ENCODE measurements around the gene NLGN1. TPM values are rescaled to one million over a fixed set of nuclear protein-coding genes. Genes with fewer than 3 reads are reported as not detected.

NLGN1 gene
- total and polyA plus RNA-seq, 5 donors from 2014 or later: not detected

DNA sequence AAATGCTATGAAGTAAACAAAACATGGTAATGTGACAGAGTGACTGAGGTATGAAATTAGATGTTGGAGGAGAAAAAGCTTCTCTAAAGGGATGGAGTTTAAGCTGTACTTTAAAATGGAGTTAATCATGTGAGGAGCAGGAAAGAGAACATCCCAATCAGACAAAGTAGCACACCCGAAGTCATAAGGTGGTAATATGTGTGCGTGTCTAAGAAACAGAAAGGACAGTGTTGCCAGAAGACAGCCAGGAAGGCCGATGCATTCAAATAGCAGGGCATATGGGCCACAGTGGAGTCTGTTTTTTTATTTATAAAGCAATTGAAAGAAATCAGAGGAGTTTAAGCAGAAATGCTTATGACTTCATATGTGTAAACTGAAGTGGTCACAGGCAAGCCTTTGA lies 376.3 kb downstream of the NLGN1 start:
- DNase-seq (no peak), ATAC-seq (ENCODE audit: low read depth in 2 of 2) (no peak)
- H3K27me3 Mint-ChIP-seq: no peaks in the 10 kb centered on the region
- Histone ChIP-seq H3K4me3 (ENCODE audit: low read depth, low read length) (no peak overlapping the region), H3K36me3 (ENCODE audit: control insufficient read depth, insufficient read depth, low read length) (no peaks in the 10 kb centered on the region), H3K9me3 (ENCODE audit: control insufficient read depth in 2 of 2, low read length in 2 of 2) (no peaks in the 10 kb centered on the region), H3K27me3 (ENCODE audit: control insufficient read depth, insufficient read depth, low read length) (no peaks in the 10 kb centered on the region), H3K27ac (ENCODE audit: insufficient read depth, low read length, poor library complexity, severe bottlenecking) (no peak overlapping the region), H3K4me1 (ENCODE audit: control insufficient read depth, insufficient read depth, low read length, poor library complexity, severe bottlenecking) (no peaks in the 10 kb centered on the region)
- peaks cover 0 to 6% (median 3%) of the 10 kb centered on the region in 7 donors for H3K9me3 Mint-ChIP-seq
- no peaks in the 10 kb centered on the region for H3K36me3 Mint-ChIP-seq
- H3K27ac Mint-ChIP-seq: no peak overlapping the region
- H3K4me1 Mint-ChIP-seq: peaks cover 0 to 4% (median 0%) of the 10 kb centered on the region in 4 donors
- no peak overlapping the region for H3K4me3 Mint-ChIP-seq

DNA sequence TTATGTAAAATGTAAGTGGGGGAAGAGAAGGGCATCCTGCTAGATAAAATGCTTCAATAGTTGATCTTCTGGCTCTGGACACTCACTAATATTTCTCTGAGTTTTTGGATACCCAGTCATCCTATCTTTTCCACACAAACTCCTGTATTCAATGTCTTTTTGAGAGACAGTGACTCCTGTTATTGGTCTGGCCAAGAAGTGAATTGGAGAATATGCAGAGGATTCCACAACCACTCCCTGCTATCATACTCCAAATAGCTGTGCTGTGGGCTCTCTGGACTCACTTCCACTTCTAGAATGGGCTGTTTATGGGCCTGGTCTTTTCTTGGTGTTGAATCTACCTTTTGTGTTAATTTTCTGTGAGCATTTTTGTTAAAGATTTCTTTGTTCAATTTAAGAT lies 376.8 kb downstream of the NLGN1 start:
- H3K4me3 ChIP-seq (ENCODE audit: low read depth, low read length): no peak overlapping the region
- H3K9me3 ChIP-seq (ENCODE audit: control insufficient read depth in 2 of 2, low read length in 2 of 2): no peaks in the 10 kb centered on the region
- peaks cover 0 to 4% (median 0%) of the 10 kb centered on the region in 4 donors for H3K4me1 Mint-ChIP-seq
- ATAC-seq (ENCODE audit: low read depth in 2 of 2): no peak
- no peaks in the 10 kb centered on the region for H3K4me1 ChIP-seq (ENCODE audit: control insufficient read depth, insufficient read depth, low read length, poor library complexity, severe bottlenecking)
- no peaks in the 10 kb centered on the region for H3K36me3 Mint-ChIP-seq
- H3K27me3 ChIP-seq (ENCODE audit: control insufficient read depth, insufficient read depth, low read length): no peaks in the 10 kb centered on the region
- no peaks in the 10 kb centered on the region for H3K27me3 Mint-ChIP-seq
- DNase-seq: no peak
- no peaks in the 10 kb centered on the region for H3K36me3 ChIP-seq (ENCODE audit: control insufficient read depth, insufficient read depth, low read length)
- no peak overlapping the region for H3K27ac ChIP-seq (ENCODE audit: insufficient read depth, low read length, poor library complexity, severe bottlenecking)
- H3K27ac Mint-ChIP-seq: no peak overlapping the region
- H3K9me3 Mint-ChIP-seq: peaks cover 0 to 6% (median 1%) of the 10 kb centered on the region in 7 donors
- no peak overlapping the region for H3K4me3 Mint-ChIP-seq

GRCh38 chr3:173778251-173778650 lies 380.7 kb downstream of the NLGN1 start:
- peaks cover 0 to 6% (median 0%) of the 10 kb centered on the region in 7 donors for H3K9me3 Mint-ChIP-seq

GRCh38 chr3:173780067-173780466 lies 382.5 kb downstream of the NLGN1 start:
- H3K27ac ChIP-seq (ENCODE audit: insufficient read depth, low read length, poor library complexity, severe bottlenecking): no peak overlapping the region
- ATAC-seq (ENCODE audit: low read depth in 2 of 2) (no peak), DNase-seq (no peak)
- no peaks in the 10 kb centered on the region for H3K4me1 ChIP-seq (ENCODE audit: control insufficient read depth, insufficient read depth, low read length, poor library complexity, severe bottlenecking)
- no peak overlapping the region for H3K27ac Mint-ChIP-seq
- H3K4me1 Mint-ChIP-seq: no peaks in the 10 kb centered on the region
- H3K4me3 ChIP-seq (ENCODE audit: low read depth, low read length): no peak overlapping the region
- H3K36me3 ChIP-seq (ENCODE audit: control insufficient read depth, insufficient read depth, low read length): no peaks in the 10 kb centered on the region
- H3K9me3 Mint-ChIP-seq: peaks cover 0 to 4% (median 1%) of the 10 kb centered on the region in 7 donors
- no peaks in the 10 kb centered on the region for H3K36me3 Mint-ChIP-seq
- H3K9me3 ChIP-seq (ENCODE audit: control insufficient read depth in 2 of 2, low read length in 2 of 2): no peaks in the 10 kb centered on the region
- H3K27me3 ChIP-seq (ENCODE audit: control insufficient read depth, insufficient read depth, low read length): no peaks in the 10 kb centered on the region
- no peaks in the 10 kb centered on the region for H3K27me3 Mint-ChIP-seq
- no peak overlapping the region for H3K4me3 Mint-ChIP-seq

More at GRCh38 chr3:173778251-173778650, 380.7 kb downstream of the NLGN1 start:
- H3K4me1 Mint-ChIP-seq: no peaks in the 10 kb centered on the region
- no peaks in the 10 kb centered on the region for H3K4me1 ChIP-seq (ENCODE audit: control insufficient read depth, insufficient read depth, low read length, poor library complexity, severe bottlenecking)
- DNase-seq (no peak), ATAC-seq (ENCODE audit: low read depth in 2 of 2) (no peak)
- H3K36me3 Mint-ChIP-seq: no peaks in the 10 kb centered on the region
- H3K9me3 ChIP-seq (ENCODE audit: control insufficient read depth in 2 of 2, low read length in 2 of 2): no peaks in the 10 kb centered on the region
- no peak overlapping the region for H3K4me3 ChIP-seq (ENCODE audit: low read depth, low read length)
- H3K27me3 ChIP-seq (ENCODE audit: control insufficient read depth, insufficient read depth, low read length): no peaks in the 10 kb centered on the region
- H3K27ac Mint-ChIP-seq: no peak overlapping the region
- no peaks in the 10 kb centered on the region for H3K36me3 ChIP-seq (ENCODE audit: control insufficient read depth, insufficient read depth, low read length)
- H3K27me3 Mint-ChIP-seq: no peaks in the 10 kb centered on the region
- H3K4me3 Mint-ChIP-seq: no peak overlapping the region
- no peak overlapping the region for H3K27ac ChIP-seq (ENCODE audit: insufficient read depth, low read length, poor library complexity, severe bottlenecking)

DNA sequence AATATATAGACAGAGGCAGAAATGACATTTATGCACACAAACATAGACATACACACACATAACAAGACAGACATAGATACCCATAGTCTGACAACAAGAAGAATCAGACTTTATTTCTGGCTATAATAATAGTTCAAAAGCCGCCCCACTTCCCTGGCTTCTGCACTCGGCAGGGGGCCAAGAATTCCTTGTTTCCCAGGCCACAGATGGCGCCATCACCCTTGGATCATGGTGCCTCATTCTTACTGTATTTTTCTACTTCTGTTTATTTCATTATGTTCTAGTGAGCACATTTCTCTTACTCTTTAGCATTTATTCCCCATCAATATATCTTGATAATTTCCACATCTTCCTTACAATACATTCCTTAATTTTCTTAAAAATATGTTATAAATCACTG lies 387.5 kb downstream of the NLGN1 start:
- no peaks in the 10 kb centered on the region for H3K36me3 Mint-ChIP-seq
- H3K36me3 ChIP-seq (ENCODE audit: control insufficient read depth, insufficient read depth, low read length): no peaks in the 10 kb centered on the region
- no peak overlapping the region for H3K27ac Mint-ChIP-seq
- ATAC-seq (ENCODE audit: low read depth in 2 of 2): no peak
- no peak overlapping the region for H3K4me3 Mint-ChIP-seq
- no peak overlapping the region for H3K4me3 ChIP-seq (ENCODE audit: low read depth, low read length)
- no peak for DNase-seq
- peaks cover 0 to 4% (median 1%) of the 10 kb centered on the region in 7 donors for H3K9me3 Mint-ChIP-seq
- H3K27me3 Mint-ChIP-seq: no peaks in the 10 kb centered on the region
- H3K27ac ChIP-seq (ENCODE audit: insufficient read depth, low read length, poor library complexity, severe bottlenecking): no peak overlapping the region
- H3K4me1 Mint-ChIP-seq: no peaks in the 10 kb centered on the region
- no peaks in the 10 kb centered on the region for H3K4me1 ChIP-seq (ENCODE audit: control insufficient read depth, insufficient read depth, low read length, poor library complexity, severe bottlenecking)
- no peaks in the 10 kb centered on the region for H3K9me3 ChIP-seq (ENCODE audit: control insufficient read depth in 2 of 2, low read length in 2 of 2)
- no peaks in the 10 kb centered on the region for H3K27me3 ChIP-seq (ENCODE audit: control insufficient read depth, insufficient read depth, low read length)

GRCh38 chr3:173789530-173790162 lies 392.1 kb downstream of the NLGN1 start:
- Mint-ChIP-seq H3K27ac (no peak overlapping the region), H3K36me3 (no peaks in the 10 kb centered on the region), H3K4me1 (no peaks in the 10 kb centered on the region), H3K4me3 (no peak overlapping the region), H3K27me3 (no peaks in the 10 kb centered on the region), H3K9me3 (peaks cover 0 to 11% (median 5%) of the 10 kb centered on the region in 7 donors)
- no peak for DNase-seq
- ATAC-seq (ENCODE audit: low read depth in 2 of 2): no peak
- Histone ChIP-seq H3K4me1 (ENCODE audit: control insufficient read depth, insufficient read depth, low read length, poor library complexity, severe bottlenecking) (no peaks in the 10 kb centered on the region), H3K36me3 (ENCODE audit: control insufficient read depth, insufficient read depth, low read length) (no peaks in the 10 kb centered on the region), H3K4me3 (ENCODE audit: low read depth, low read length) (no peak overlapping the region), H3K27ac (ENCODE audit: insufficient read depth, low read length, poor library complexity, severe bottlenecking) (no peak overlapping the region), H3K27me3 (ENCODE audit: control insufficient read depth, insufficient read depth, low read length) (no peaks in the 10 kb centered on the region), H3K9me3 (ENCODE audit: control insufficient read depth in 2 of 2, low read length in 2 of 2) (no peaks in the 10 kb centered on the region)

GRCh38 chr3:173793963-173794362 lies 396.4 kb downstream of the NLGN1 start:
- DNase-seq: no peak
- no peak for ATAC-seq (ENCODE audit: low read depth in 2 of 2)
- H3K27ac ChIP-seq (ENCODE audit: insufficient read depth, low read length, poor library complexity, severe bottlenecking): no peak overlapping the region
- H3K9me3 ChIP-seq (ENCODE audit: control insufficient read depth in 2 of 2, low read length in 2 of 2): no peaks in the 10 kb centered on the region
- Mint-ChIP-seq H3K36me3 (no peaks in the 10 kb centered on the region), H3K27me3 (no peaks in the 10 kb centered on the region), H3K27ac (peak overlapping the region in 1 of 3 donors; percentile 50), H3K4me1 (no peaks in the 10 kb centered on the region), H3K9me3 (peaks cover 0 to 11% (median 5%) of the 10 kb centered on the region in 7 donors), H3K4me3 (no peak overlapping the region)
- H3K27me3 ChIP-seq (ENCODE audit: control insufficient read depth, insufficient read depth, low read length): no peaks in the 10 kb centered on the region
- no peaks in the 10 kb centered on the region for H3K4me1 ChIP-seq (ENCODE audit: control insufficient read depth, insufficient read depth, low read length, poor library complexity, severe bottlenecking)
- H3K36me3 ChIP-seq (ENCODE audit: control insufficient read depth, insufficient read depth, low read length): no peaks in the 10 kb centered on the region
- no peak overlapping the region for H3K4me3 ChIP-seq (ENCODE audit: low read depth, low read length)

- DNase-seq: no peak
- Mint-ChIP-seq H3K4me1 (no peaks in the 10 kb centered on the region), H3K36me3 (no peaks in the 10 kb centered on the region), H3K9me3 (peaks cover 0 to 11% (median 5%) of the 10 kb centered on the region in 7 donors), H3K27me3 (no peaks in the 10 kb centered on the region), H3K4me3 (no peak overlapping the region), H3K27ac (no peak overlapping the region)
- no peaks in the 10 kb centered on the region for H3K27me3 ChIP-seq (ENCODE audit: control insufficient read depth, insufficient read depth, low read length)
- H3K27ac ChIP-seq (ENCODE audit: insufficient read depth, low read length, poor library complexity, severe bottlenecking): no peak overlapping the region
- no peaks in the 10 kb centered on the region for H3K4me1 ChIP-seq (ENCODE audit: control insufficient read depth, insufficient read depth, low read length, poor library complexity, severe bottlenecking)
- H3K4me3 ChIP-seq (ENCODE audit: low read depth, low read length): no peak overlapping the region
- ATAC-seq (ENCODE audit: low read depth in 2 of 2): no peak
- no peaks in the 10 kb centered on the region for H3K36me3 ChIP-seq (ENCODE audit: control insufficient read depth, insufficient read depth, low read length)
- H3K9me3 ChIP-seq (ENCODE audit: control insufficient read depth in 2 of 2, low read length in 2 of 2): no peaks in the 10 kb centered on the region
Measured at GRCh38 chr3:173796405-173796804, 398.9 kb downstream of the NLGN1 start.

All from CD4-positive, CD25-positive, alpha-beta regulatory T cell (primary cell).